Omental fat pad (tissue), 4 donors: ENCODE data around the gene LAYN. TPM values are rescaled to one million over a fixed set of nuclear protein-coding genes. Genes with fewer than 3 reads are reported as not detected.

Source experiments
- ATAC-seq: fragments of 150-250 bp; one replicate; pipeline ENCODE4 v1.9.1; 2016; ENCODE audit warnings: mild to moderate bottlenecking, moderate library complexity; ENCODE audit not compliant: low FRiP score
- DNase-seq: peaks from one replicate; pipeline ENCODE4 v3.0.0-alpha.2; 2019; ENCODE audit warnings: low spot score
- total RNA-seq, 4 donors: library from RNA; depleted of rRNA; stranded (reverse); fragments of >200 nt; gene quantifications; one replicate each; pipeline ENCODE4 v1.1.0, GENCODE V29; 2016
- TF ChIP-seq, protein P1 (sequence below), 3 donors: fragments of 450-650 bp; IDR thresholded peaks; one replicate each; pipeline ENCODE4 v1.5.1; 2016 to 2017; ENCODE audit warnings: antibody characterized with exemption in 3 of 3, mild to moderate bottlenecking in 3 of 3, moderate library complexity in 2 of 3

LAYN gene
- total RNA-seq, 4 donors from 2014 or later: 10.2 to 23.8 (median 15.4) TPM

DNA sequence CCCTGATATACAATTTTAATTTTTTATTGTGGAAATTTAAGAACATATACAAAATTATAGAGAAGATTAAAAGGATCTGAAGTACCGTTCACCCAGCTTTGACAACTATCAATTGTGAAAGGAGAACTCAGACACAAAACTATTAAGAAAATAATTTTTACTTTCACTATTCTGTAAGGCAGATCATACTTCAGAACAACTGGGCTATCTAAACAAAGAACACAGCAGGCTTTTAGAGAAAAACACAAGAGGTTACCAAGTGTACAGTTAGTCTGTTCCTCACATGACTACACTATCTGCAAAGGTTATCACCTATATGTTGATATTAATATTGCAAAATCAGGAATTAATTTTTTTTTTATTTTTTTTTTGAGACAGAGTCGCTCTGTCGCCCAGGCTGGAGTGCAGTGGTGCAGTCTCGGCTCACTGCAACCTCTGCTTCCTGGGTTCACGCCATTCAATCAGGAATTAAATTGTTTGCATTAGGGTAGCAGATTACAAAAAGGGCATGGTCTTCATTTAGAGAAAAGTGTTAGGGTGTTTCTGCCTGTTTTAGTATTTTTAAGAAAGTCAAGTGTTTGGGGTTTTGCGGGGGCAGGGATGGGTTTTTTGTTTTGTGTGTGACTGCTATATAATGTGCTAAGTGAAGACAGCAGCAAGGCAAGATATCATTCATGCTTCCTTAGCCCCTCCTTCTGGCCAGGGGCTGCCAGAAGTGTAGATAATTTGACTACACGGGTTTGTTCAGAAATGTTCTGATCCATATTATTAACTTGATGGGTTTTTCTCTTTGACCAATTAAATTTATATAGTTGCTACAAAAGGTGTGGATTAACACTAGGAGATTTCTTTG is 34.1 kb downstream of the LAYN start:
- DNase-seq: no peak
- no peak for ATAC-seq

DNA sequence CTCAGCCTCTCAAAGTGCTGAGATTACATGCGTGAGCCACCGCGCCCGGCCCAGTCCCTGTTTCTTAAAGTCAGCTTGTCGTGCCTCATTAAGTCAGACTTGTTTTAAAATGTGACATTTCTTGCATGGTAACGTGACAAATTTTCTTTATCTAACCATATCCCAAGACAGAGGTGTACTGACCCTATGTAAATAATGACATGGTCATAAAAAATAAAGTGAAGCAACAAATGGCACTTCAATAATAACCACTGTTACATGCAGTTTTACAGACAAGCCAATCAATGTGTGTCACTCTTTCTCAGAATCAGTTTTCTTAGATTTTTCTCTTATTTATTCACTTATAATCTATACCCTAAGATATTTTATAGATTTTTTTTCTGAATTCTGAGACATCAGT is 35.2 kb downstream of the LAYN start:
- ATAC-seq (no peak), DNase-seq (no peak)
- TF ChIP-seq, protein P1, sequence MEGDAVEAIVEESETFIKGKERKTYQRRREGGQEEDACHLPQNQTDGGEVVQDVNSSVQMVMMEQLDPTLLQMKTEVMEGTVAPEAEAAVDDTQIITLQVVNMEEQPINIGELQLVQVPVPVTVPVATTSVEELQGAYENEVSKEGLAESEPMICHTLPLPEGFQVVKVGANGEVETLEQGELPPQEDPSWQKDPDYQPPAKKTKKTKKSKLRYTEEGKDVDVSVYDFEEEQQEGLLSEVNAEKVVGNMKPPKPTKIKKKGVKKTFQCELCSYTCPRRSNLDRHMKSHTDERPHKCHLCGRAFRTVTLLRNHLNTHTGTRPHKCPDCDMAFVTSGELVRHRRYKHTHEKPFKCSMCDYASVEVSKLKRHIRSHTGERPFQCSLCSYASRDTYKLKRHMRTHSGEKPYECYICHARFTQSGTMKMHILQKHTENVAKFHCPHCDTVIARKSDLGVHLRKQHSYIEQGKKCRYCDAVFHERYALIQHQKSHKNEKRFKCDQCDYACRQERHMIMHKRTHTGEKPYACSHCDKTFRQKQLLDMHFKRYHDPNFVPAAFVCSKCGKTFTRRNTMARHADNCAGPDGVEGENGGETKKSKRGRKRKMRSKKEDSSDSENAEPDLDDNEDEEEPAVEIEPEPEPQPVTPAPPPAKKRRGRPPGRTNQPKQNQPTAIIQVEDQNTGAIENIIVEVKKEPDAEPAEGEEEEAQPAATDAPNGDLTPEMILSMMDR (IDR thresholded peaks at IDR 0.05): no peak

More for the DNA sequence above, 34.1 kb downstream of the LAYN start:
- TF ChIP-seq, protein P1 (IDR thresholded peaks at IDR 0.05): no peak

DNA sequence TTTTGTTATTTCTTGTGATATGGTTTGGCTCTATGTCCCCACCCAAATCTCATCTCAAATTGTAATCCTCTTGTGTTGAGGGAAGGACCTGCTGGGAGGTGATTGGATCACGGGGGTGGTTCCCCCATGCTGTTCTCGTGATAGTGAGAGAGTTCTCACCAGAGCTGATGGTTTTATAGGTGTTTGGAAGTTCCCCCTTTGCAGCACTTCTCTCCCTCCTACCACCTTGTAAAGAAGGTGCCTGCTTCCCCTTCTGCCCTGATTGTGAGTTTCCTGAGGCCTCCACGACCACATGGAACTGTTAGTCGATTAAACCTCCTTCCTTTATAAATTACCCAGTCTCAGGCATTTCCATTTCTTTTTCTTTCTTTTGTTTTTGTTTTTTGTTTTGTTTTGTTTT is 37.3 kb downstream of the LAYN start:
- ATAC-seq: no peak
- TF ChIP-seq, protein P1 (IDR thresholded peaks at IDR 0.05): no peak

DNA sequence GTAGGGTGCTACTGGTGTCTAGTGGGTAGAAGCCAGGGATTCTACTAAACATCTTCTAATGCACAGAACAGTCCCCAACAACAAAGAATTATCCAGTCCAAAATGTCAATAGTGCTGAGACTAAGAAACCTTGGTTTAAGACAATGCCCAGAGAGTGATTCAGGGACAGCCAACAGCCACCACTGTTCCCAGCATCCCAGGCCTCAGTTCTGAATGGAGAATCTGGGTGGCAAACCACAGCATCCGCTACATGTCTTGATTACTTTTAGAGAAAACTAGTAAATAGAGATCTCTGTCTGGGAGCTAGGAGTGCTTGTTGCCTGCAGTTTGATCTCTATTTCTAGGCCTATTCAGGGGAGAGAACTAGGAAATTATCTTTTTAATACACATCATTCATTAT is 40.8 kb downstream of the LAYN start:
- DNase-seq: no peak
- no peak for ATAC-seq
- TF ChIP-seq, protein P1 (IDR thresholded peaks at IDR 0.05): no peak

More for the DNA sequence above, 37.3 kb downstream of the LAYN start:
- DNase-seq: no peak

DNA sequence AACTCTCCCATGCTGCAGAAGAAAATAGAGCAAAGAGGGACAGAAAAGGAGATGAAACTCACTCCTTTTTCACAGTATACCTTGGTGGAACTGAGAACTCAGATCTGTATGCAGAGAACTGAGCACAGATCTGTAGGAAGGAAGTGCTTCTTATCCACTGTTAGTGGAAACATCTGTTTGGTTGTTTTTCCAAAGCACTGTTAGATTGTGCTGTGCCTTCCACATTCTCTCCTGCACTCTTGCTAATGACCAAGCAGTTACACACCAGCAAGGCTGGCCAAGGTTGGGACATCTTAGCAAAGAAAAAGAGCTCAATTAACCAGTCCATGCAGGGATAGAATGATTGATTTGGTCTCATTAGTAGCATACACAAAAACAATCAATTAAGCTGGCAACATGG is 41.6 kb downstream of the LAYN start:
- TF ChIP-seq, protein P1 (IDR thresholded peaks at IDR 0.05): no peak
- no peak for DNase-seq
- ATAC-seq: no peak

DNA sequence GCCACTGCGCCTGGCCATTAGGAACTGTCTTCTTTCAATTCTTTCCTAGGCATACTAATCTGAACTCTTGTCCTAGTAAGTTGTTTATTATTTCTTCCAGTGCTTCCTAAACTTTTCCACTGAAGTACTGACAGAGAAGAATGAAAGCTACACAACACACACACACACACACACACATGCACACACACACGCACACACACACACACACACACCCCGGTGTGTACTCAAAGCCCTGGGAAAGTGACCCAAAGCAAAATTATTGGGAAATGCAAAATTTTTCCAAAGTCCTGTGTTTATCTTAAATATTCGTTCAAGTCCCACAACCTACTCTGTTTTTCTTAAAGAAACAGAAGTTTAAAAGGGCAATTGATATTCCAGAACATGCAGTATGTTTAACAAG is 42.4 kb downstream of the LAYN start:
- DNase-seq: no peak
- ATAC-seq: no peak
- TF ChIP-seq, protein P1 (IDR thresholded peaks at IDR 0.05): no peak

DNA sequence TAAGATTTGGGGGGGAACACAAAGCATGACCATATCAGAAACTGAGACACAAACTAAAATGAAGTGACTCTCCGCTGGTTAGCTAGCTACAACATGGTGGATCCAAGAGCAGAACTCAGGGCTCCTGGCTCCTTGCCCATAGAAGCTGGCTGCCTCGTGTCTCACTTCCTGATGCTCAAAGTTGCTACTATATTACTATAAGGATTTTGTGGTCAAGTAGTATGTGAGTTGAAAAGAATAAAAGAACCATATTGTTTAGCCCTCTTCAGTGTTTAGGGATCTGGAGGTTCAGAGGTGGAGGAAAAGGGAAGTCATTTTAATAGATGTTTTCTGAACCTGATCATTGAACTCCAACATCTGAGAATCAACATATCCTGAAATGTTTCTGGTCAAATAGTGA is 44.9 kb downstream of the LAYN start:
- DNase-seq: no peak
- TF ChIP-seq, protein P1 (IDR thresholded peaks at IDR 0.05): no peak
- no peak for ATAC-seq
